Prostate gland (tissue), 2 donors: ENCODE measurements around the gene ADAT2. TPM values are rescaled to one million over a fixed set of nuclear protein-coding genes. Genes with fewer than 3 reads are reported as not detected.

Experiments used
- DNase-seq: peaks from one replicate; pipeline ENCODE4 v3.0.0-alpha.2; 2019; ENCODE audit warnings: low spot score
- H3K27ac ChIP-seq, 2 donors: fragments of 200-600 bp; sonication (generic); 2 replicates each; pipeline ENCODE4 v1.5.1; 2017 to 2019
- H3K27me3 ChIP-seq: fragments of 200-600 bp; sonication (generic); replicated peaks from 2 replicates; pipeline ENCODE4 v1.5.1; 2019; ENCODE audit not compliant: insufficient read depth
- H3K36me3 ChIP-seq, 2 donors: fragments of 200-600 bp; sonication (generic); 1 replicate in 1 of 2; 2 replicates in 1 of 2; pipeline versions ENCODE4 v1.5.1 to v1.8.1; 2017 to 2019
- H3K4me1 ChIP-seq: fragments of 200-600 bp; sonication (generic); replicated peaks from 2 replicates; pipeline ENCODE4 v1.5.1; 2019
- H3K4me3 ChIP-seq, 2 donors: fragments of 200-600 bp; sonication (generic); 2 replicates each; pipeline ENCODE4 v1.5.1; 2017 to 2019
- H3K9me3 ChIP-seq: fragments of 200-600 bp; sonication (generic); 2 replicates; pipeline ENCODE4 v1.5.1; 2017
- CTCF ChIP-seq, 4 experiments: fragments of 200-600 bp in 2 of 4; fragments of 450-650 bp in 2 of 4; sonication (generic) in 2 of 4; IDR thresholded peaks; 1 replicate in 3 of 4; 2 replicates in 1 of 4; pipeline ENCODE4 v1.5.1; 2016 to 2019; ENCODE audit warnings: antibody characterized with exemption in 4 of 4, mild to moderate bottlenecking in 2 of 4, moderate library complexity in 2 of 4
- POLR2A ChIP-seq: fragments of 450-650 bp; IDR thresholded peaks from one replicate; pipeline ENCODE4 v1.6.1; 2016; ENCODE audit warnings: antibody characterized with exemption, mild to moderate bottlenecking
- POLR2AphosphoS5 ChIP-seq: sonication (generic); formaldehyde crosslinking; IDR thresholded peaks from one replicate; pipeline ENCODE4 v1.6.1; 2017; ENCODE audit warnings: antibody characterized with exemption
- WGBS: methylation state at CpG from one replicate; pipeline ENCODE4 v1.1.5; 2018; 5-methylcytosine and 5-hydroxymethylcytosine counted together
- intact Hi-C: fragments of 100-400 bp; cut with DNase I; formaldehyde crosslinking; loops from one replicate; pipeline ENCODE4 v1.14.2; 2022
- small RNA-seq, 2 donors: library from RNA; depleted of rRNA; stranded (forward); fragments of <200 nt; gene quantifications; one replicate each; pipeline ENCODE3, GENCODE V24; 2016
- total RNA-seq, 2 donors: library from RNA; depleted of rRNA; stranded (reverse); fragments of >200 nt; gene quantifications; one replicate each; pipeline ENCODE4 v1.1.0, GENCODE V29; 2016

The ADAT2 gene
- total RNA-seq, 2 donors from 2014 or later, result 3.2 to 4.2 TPM

DNA sequence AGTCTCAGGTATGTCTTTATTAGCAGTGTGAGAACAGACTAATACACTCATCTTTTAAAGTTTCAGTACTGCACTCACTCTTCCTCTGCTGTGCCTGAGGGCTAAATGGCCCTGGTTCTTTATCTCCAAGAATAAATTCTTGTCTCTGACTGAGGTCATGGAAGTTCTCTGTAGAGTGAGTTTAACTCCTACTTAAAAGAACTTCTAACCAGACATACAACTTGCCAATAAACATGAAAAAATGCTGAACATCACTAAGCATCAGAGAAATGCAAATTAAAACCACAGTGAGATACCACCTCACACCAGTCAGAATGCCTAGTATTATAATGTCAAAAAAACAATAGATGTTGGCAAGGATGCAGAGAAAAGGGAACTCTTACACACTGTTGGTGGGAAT, 73.6 kb downstream of the ADAT2 start:
- Histone ChIP-seq H3K4me3 (no peak overlapping the region), H3K4me1 (no peaks in the 10 kb centered on the region), H3K36me3 (no peaks in the 10 kb centered on the region), H3K27me3 (no peaks in the 10 kb centered on the region), H3K9me3 (no peaks in the 10 kb centered on the region), H3K27ac (no peak overlapping the region)
- intact Hi-C loops, result no loop called here
- DNase-seq, result no peak
- TF ChIP-seq POLR2AphosphoS5, result no peak
- TF ChIP-seq CTCF (IDR thresholded peaks at IDR 0.05), result no peak

DNA sequence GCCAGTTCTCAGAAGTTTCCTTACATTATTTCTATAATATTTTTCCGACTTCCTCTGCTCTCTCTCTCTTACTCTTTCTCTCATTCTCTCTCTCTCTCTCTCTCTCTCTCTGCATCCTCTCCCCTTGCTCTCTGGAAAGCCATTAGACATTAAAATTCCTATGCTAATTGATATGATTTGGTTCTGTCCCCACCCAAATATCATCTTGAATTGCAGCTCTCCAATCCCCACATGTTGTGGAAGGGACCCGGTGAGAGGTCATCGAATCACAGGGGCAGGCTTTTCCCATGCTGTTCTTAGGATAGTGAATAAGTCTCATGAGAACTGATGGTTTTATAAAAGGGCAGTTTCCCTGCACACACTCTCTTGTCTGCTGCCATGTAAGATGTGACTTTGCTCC, 74.1 kb downstream of the ADAT2 start:
- DNase-seq, result no peak
- Histone ChIP-seq H3K9me3 (no peaks in the 10 kb centered on the region), H3K27ac (no peak overlapping the region), H3K27me3 (no peaks in the 10 kb centered on the region), H3K4me1 (no peaks in the 10 kb centered on the region), H3K4me3 (no peak overlapping the region), H3K36me3 (no peaks in the 10 kb centered on the region)
- TF ChIP-seq POLR2AphosphoS5 (no peak), CTCF (IDR thresholded peaks at IDR 0.05) (no peak), POLR2A (no peak)
- intact Hi-C loops, result no loop called here
- 94% methylated on average over 3 of the region's 3 CpGs for WGBS

- WGBS, result 87% methylated on average over 5 of the region's 5 CpGs
- TF ChIP-seq POLR2A (no peak), CTCF (IDR thresholded peaks at IDR 0.05) (no peak), POLR2AphosphoS5 (no peak)
These were observed 75.4 kb downstream of the ADAT2 start for GRCh38 chr6:143375022-143375585.

GRCh38 chr6:143374014-143374413, 76.5 kb downstream of the ADAT2 start:
- Histone ChIP-seq H3K36me3 (no peaks in the 10 kb centered on the region), H3K27ac (no peak overlapping the region), H3K4me1 (no peaks in the 10 kb centered on the region), H3K4me3 (no peak overlapping the region), H3K9me3 (no peaks in the 10 kb centered on the region), H3K27me3 (no peaks in the 10 kb centered on the region)
- intact Hi-C loops, result no loop called here
- DNase-seq, result no peak
- WGBS, result 39% methylated on average over 2 of the region's 2 CpGs
- TF ChIP-seq POLR2AphosphoS5, result no peak
- no peak for TF ChIP-seq CTCF (IDR thresholded peaks at IDR 0.05)
- TF ChIP-seq POLR2A, result no peak

More at GRCh38 chr6:143375022-143375585, 75.4 kb downstream of the ADAT2 start:
- H3K4me1 ChIP-seq, result no peaks in the 10 kb centered on the region
- H3K27ac ChIP-seq, result no peak overlapping the region
- no peaks in the 10 kb centered on the region for H3K36me3 ChIP-seq
- no peaks in the 10 kb centered on the region for H3K27me3 ChIP-seq
- no peak overlapping the region for H3K4me3 ChIP-seq
- no peaks in the 10 kb centered on the region for H3K9me3 ChIP-seq
- intact Hi-C loops, result no loop called here
- no peak for DNase-seq

Small RNA genes within 50 kb of the gene (small RNA-seq; reads per million reads assigned to genes)
- 0 to 0.10 reads per million in 2 donors for gene RNA5SP221

Other genes with a start within 250 kb of the ADAT2 start
- 10 to 100 TPM; 16.0 to 23.7 TPM for gene PEX3, start 110 bp upstream of the ADAT2 start, total RNA-seq
- 10 to 100 TPM; 32.5 to 32.7 TPM for gene FUCA2, start 61.0 kb upstream of the ADAT2 start, total RNA-seq
- gene PHACTR2, start 227.3 kb upstream of the ADAT2 start, total RNA-seq, result 100 to 1,000 TPM in 1 of 2 donors, 10 to 100 TPM in 1; 41.4 to 108 TPM